GM21381 (cell line): ENCODE data around the gene PTTG1IP.

Experiments
- ATAC-seq: cut with Tn5 transposase; IDR thresholded peaks from one replicate; pipeline ENCODE4 v1.9.1; 2021; ENCODE audit warnings: mild to moderate bottlenecking, moderate library complexity; ENCODE audit not compliant: unreplicated experiment

PTTG1IP gene

GRCh38 chr21:44849616-44850130 is 23.8 kb downstream of the PTTG1IP start:
- ATAC-seq, result no peak

GRCh38 chr21:44848821-44849521 is 24.5 kb downstream of the PTTG1IP start:
- no peak for ATAC-seq

GRCh38 chr21:44847261-44848056 is 26.0 kb downstream of the PTTG1IP start:
- ATAC-seq, result no peak

- no peak for ATAC-seq
Measured at GRCh38 chr21:44846485-44847260, 26.8 kb downstream of the PTTG1IP start.

GRCh38 chr21:44846224-44846484 is 27.3 kb downstream of the PTTG1IP start:
- no peak for ATAC-seq

GRCh38 chr21:44845418-44846223 is 27.9 kb downstream of the PTTG1IP start:
- ATAC-seq, result no peak

GRCh38 chr21:44844256-44844655 is 29.2 kb downstream of the PTTG1IP start:
- no peak for ATAC-seq

- no peak for ATAC-seq
Measured at GRCh38 chr21:44842721-44843445, 30.6 kb downstream of the PTTG1IP start.

GRCh38 chr21:44842087-44842486 is 31.4 kb downstream of the PTTG1IP start:
- no peak for ATAC-seq

GRCh38 chr21:44840771-44841170 is 32.7 kb downstream of the PTTG1IP start:
- ATAC-seq, result no peak

GRCh38 chr21:44838951-44839350 is 34.5 kb downstream of the PTTG1IP start:
- no peak for ATAC-seq

- no peak for ATAC-seq
Measured at GRCh38 chr21:44838039-44838895, 35.2 kb downstream of the PTTG1IP start.

GRCh38 chr21:44837537-44837936 is 36.0 kb downstream of the PTTG1IP start:
- ATAC-seq, result no peak

GRCh38 chr21:44836666-44837471 is 36.6 kb downstream of the PTTG1IP start:
- ATAC-seq, result no peak

GRCh38 chr21:44836349-44836665 is 37.2 kb downstream of the PTTG1IP start:
- no peak for ATAC-seq

GRCh38 chr21:44835647-44835973 is 37.9 kb downstream of the PTTG1IP start:
- no peak for ATAC-seq

GRCh38 chr21:44834951-44835646 is 38.4 kb downstream of the PTTG1IP start:
- no peak for ATAC-seq
